Peyer's patch (tissue), 4 donors: ENCODE data around the gene ZBTB2.

Experiments used
- CTCF ChIP-seq, 6 experiments: fragments of 450-650 bp in 4 of 6; fragments of 200-600 bp in 2 of 6; sonication (generic) in 1 of 6; IDR thresholded peaks; one replicate each; pipeline ENCODE4 v1.5.1; 2017 to 2019; ENCODE audit warnings: antibody characterized with exemption in 6 of 6, mild to moderate bottlenecking in 3 of 6, moderate library complexity in 1 of 6
- POLR2A ChIP-seq, 2 donors: fragments of 450-650 bp; IDR thresholded peaks; one replicate each; pipeline ENCODE4 v1.5.1; 2017; ENCODE audit warnings: antibody characterized with exemption in 2 of 2, mild to moderate bottlenecking in 2 of 2, moderate library complexity in 2 of 2

DNA sequence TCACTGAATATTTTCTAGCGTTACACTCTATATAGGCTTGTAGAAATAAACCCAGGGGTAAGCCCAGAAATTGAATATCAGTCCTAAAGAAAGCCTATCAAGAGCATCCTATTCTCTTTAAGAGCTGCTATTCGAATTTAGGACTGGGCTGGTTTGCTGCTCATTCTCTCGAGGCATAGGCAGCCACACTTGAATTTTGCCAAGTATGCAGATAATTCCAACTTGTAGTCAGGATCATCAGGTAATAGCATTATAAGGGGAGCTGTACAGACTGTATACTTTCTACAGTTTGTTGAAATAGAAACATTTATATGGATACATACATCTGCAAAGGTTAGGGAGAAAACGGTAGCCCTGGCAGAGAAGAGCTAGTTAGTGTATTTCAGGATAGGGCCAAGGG lies 2.1 kb upstream of the ZBTB2 start:
- TF ChIP-seq POLR2A (IDR thresholded peaks at IDR 0.05) (no peak), CTCF (IDR thresholded peaks at IDR 0.05) (no peak)
